Stimulated activated CD4-positive, alpha-beta T cell treated with anti-CD3 and anti-CD28 coated beads, Interleukin-4, amount 100 ng/mL, for 1 hour (primary cell): Measurements from ENCODE around the gene ERAS.
"Not testable (repeated sequence)": the region's sequence is repeated elsewhere in the genome, so short reads cannot be mapped to it uniquely, and the experiment has no call there.

Source experiments
- DNase-seq: peaks from one replicate; pipeline ENCODE4 v3.0.0-alpha.2; 2020

Gene ERAS

DNA sequence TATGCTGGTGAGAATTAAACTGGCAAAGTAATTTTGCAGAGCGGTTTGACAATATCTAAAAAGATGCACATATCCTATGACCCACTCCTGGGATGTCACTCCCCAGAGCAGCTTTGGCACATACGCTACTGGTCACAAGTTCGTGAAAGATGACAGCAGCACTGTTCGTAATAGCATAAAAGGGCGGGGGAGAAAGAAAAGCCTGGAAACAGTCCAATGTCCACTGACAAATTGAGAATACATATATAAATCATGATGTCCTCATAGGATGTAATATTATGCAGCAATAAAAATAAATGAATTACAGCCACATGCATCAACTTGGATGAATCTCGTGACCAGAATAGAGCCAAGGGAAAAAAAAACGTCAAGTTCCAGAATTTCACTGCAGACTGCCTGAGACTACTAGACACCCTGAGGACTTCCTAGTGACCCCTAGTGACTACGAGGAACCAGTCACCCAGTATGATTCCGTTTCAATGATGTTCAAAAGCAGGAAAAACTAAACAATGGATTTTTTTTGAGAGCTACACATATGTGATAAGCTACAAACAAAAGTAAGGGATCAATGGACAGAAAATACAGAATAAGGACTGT lies 7.3 kb downstream of the ERAS start:
- no peak for DNase-seq

- no peak for DNase-seq
Observed at GRCh38 chrX:48834383-48834709, 8.0 kb downstream of the ERAS start.

- no peak for DNase-seq
Observed at GRCh38 chrX:48835524-48836329, 9.4 kb downstream of the ERAS start, which contains the start of gene PCSK1N. TSS of gene PCSK1N (minus strand) at chrX:48835610. CDS start at chrX:48835532, 78 bp downstream.

- no peak for DNase-seq
Observed at GRCh38 chrX:48839686-48840085, 13.4 kb downstream of the ERAS start.

DNA sequence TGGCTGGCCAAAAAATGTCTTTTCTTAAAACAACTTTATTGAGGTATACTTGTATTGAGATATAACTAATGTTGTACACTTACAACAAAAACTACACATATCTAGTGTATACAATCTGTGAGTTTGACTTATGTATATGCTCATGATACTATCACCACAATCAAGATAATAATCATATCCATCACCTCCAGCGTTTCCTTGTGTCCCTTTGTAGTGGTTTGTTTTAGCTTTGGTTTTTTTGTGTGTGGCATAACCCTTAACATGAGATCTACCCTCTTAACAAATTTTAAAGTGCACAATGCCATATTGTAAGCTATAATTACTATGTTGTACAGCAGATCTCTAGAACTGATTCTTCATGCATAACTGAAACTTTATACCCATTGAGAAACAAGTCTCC lies 22.5 kb downstream of the ERAS start:
- DNase-seq, result no peak

- no peak for DNase-seq
Observed at GRCh38 chrX:48852857-48853256, 26.5 kb downstream of the ERAS start.

DNA sequence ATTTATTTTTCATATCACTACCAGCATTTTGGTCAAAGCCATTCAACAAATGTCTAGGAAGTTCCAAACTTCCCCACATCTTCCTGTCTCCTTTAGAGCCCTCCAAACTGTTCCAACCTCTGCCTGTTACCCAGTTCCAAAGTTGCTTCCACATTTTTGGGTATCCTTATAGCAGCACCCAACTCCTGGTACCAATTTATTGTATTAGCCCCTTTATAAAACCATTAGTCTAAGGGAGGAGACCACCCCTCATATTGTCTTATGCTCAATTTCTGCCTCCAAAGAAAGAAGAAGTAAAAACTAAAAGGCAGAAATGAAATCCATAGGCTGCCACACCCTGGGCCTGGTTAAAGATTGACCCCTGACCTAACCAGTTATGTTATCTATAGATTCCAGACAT lies 27.2 kb downstream of the ERAS start:
- not testable (repeated sequence) for DNase-seq

DNA sequence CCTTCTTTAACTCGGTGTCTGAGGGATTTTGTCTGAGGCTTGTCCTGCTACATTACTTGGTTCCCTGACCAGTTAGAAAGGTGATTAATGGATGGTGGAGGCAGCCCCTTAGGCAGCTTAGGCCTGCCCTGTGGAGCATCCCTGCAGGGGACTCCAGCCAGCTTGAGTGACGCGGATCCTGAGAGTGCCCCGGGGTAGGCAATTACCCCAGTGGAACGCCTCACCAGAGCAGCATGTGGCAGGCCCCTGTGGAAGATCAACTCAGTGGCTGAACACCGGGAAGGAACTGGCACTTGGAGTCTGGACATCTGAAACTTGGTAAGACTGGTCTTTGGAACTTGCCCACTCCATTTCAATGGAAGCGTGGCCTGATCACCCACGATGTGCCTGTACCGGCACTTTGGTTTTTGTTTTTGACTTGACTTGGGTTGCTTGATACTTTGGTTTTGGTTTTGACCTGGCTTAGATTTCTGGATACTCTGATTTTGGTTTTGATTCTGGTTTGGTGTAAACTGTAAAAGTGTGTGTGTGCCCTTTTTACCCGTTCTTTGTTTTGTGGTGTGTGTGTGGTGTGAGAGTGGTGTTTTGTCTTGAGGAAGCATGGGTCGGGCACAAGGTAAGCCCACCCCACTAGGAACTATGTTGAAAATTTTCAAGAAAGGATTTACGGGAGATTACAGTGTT lies 27.9 kb downstream of the ERAS start:
- not testable (repeated sequence) for DNase-seq

GRCh38 chrX:48854898-48855297 lies 28.6 kb downstream of the ERAS start:
- DNase-seq, result no peak

- DNase-seq, result no peak
Observed at GRCh38 chrX:48864210-48864609, 37.9 kb downstream of the ERAS start.

- DNase-seq, result not testable (repeated sequence)
Observed at GRCh38 chrX:48872017-48872416, 45.7 kb downstream of the ERAS start.

DNA sequence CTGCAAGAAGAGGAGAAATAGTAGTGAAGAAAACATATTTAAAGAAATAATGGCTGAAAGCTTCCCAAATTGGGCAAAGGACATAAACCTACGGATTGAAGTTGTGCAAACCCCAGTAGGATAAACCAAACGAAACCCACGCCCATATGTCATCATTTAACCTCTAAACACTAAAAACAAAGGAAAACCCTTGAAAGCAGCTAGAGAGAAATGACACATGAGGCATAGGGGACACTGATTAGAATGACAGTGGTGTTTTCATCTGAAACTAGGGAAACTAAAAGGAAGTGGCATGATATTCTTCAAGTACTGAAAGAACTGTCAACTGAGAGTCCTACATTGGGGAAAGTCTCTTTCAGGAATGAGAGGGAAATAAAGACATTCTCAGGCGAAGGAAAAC lies 50.6 kb downstream of the ERAS start:
- DNase-seq, result not testable (repeated sequence)
